ENCODE data around the gene HTRA2. TPM values are rescaled to one million over a fixed set of nuclear protein-coding genes. Genes with fewer than 3 reads are reported as not detected.
"Not testable (repeated sequence)": the region's sequence is repeated elsewhere in the genome, so short reads cannot be mapped to it uniquely, and the experiment has no call there.

Gene HTRA2
- polyA plus RNA-seq, 6 donors from 2014 or later, result 33.0 to 52.0 (median 44.7) TPM

GRCh38 chr2:74555610-74556103 is 25.9 kb downstream of the HTRA2 start:
- H3K27ac Mint-ChIP-seq, result peak overlapping the region; percentile 27 to 95 (median 82)
- DNase-seq (no peak), ATAC-seq (ENCODE audit: low read depth in 2 of 2) (no peak)
- peaks cover 0 to 9% (median 7%) of the 10 kb centered on the region in 3 donors for H3K27me3 Mint-ChIP-seq
- no peaks in the 10 kb centered on the region for H3K9me3 Mint-ChIP-seq
- no peaks in the 10 kb centered on the region for H3K36me3 Mint-ChIP-seq
- peaks cover 29 to 38% (median 35%) of the 10 kb centered on the region in 3 donors for H3K4me1 Mint-ChIP-seq
- H3K4me3 Mint-ChIP-seq, result peak overlapping the region; percentile 87 to 98 (median 94)

DNA sequence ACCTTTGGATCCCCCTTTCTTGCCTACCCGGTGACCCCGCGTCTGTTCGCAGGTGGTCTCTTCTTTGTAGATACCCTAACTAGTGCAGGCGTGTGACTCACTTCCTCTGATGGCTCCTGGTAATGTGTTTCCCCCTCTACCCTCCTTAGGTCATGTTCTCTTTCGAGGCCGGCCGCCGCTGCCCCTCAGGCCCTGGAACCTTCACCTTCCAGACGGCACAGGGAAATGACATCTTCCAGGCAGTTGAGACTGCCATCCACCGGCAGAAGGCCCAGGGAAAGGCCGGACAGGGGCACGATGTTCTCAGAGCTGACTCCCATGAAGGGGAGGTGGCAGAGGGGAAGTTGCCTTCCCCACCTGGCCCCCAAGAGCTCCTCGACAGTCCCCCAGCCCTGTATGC is 26.4 kb downstream of the HTRA2 start:
- DNase-seq, result no peak
- ATAC-seq (ENCODE audit: low read depth in 2 of 2), result no peak
- H3K4me1 Mint-ChIP-seq, result peaks cover 29 to 39% (median 35%) of the 10 kb centered on the region in 3 donors
- H3K9me3 Mint-ChIP-seq, result no peaks in the 10 kb centered on the region
- peak overlapping the region; percentile 72 to 97 (median 93) for H3K4me3 Mint-ChIP-seq
- peak overlapping the region in 4 of 6 donors; percentile 27 to 89 (median 84) for H3K27ac Mint-ChIP-seq
- no peaks in the 10 kb centered on the region for H3K36me3 Mint-ChIP-seq
- H3K27me3 Mint-ChIP-seq, result peaks cover 0 to 7% (median 6%) of the 10 kb centered on the region in 3 donors

- ATAC-seq (ENCODE audit: low read depth in 2 of 2) (no peak), DNase-seq (no peak)
- H3K4me1 Mint-ChIP-seq, result peaks cover 29 to 40% (median 35%) of the 10 kb centered on the region in 3 donors
- H3K36me3 Mint-ChIP-seq, result no peaks in the 10 kb centered on the region
- peaks cover 0 to 5% (median 0%) of the 10 kb centered on the region in 3 donors for H3K27me3 Mint-ChIP-seq
- H3K9me3 Mint-ChIP-seq, result no peaks in the 10 kb centered on the region
- H3K4me3 Mint-ChIP-seq, result peak overlapping the region in 5 of 8 donors; percentile 87 to 97 (median 93)
- H3K27ac Mint-ChIP-seq, result peak overlapping the region in 1 of 6 donors; percentile 69
Measured at GRCh38 chr2:74556831-74557370, 27.2 kb downstream of the HTRA2 start.

GRCh38 chr2:74558284-74559230 is 28.8 kb downstream of the HTRA2 start:
- H3K9me3 Mint-ChIP-seq, result no peaks in the 10 kb centered on the region
- DNase-seq (no peak), ATAC-seq (ENCODE audit: low read depth in 2 of 2) (no peak)
- peaks cover 22 to 37% (median 33%) of the 10 kb centered on the region in 3 donors for H3K4me1 Mint-ChIP-seq
- H3K27ac Mint-ChIP-seq, result peak overlapping the region in 2 of 6 donors; percentile 49 to 81
- peaks cover 0 to 10% (median 0%) of the 10 kb centered on the region in 3 donors for H3K27me3 Mint-ChIP-seq
- no peaks in the 10 kb centered on the region for H3K36me3 Mint-ChIP-seq
- peak overlapping the region in 1 of 8 donors; percentile 61 for H3K4me3 Mint-ChIP-seq

GRCh38 chr2:74559912-74560311 is 30.2 kb downstream of the HTRA2 start:
- H3K36me3 Mint-ChIP-seq, result no peaks in the 10 kb centered on the region
- H3K4me1 Mint-ChIP-seq, result peaks cover 16 to 33% (median 28%) of the 10 kb centered on the region in 3 donors
- DNase-seq (no peak), ATAC-seq (ENCODE audit: low read depth in 2 of 2) (no peak)
- peaks cover 0 to 10% (median 0%) of the 10 kb centered on the region in 3 donors for H3K27me3 Mint-ChIP-seq
- no peak overlapping the region for H3K27ac Mint-ChIP-seq
- no peaks in the 10 kb centered on the region for H3K9me3 Mint-ChIP-seq
- no peak overlapping the region for H3K4me3 Mint-ChIP-seq

DNA sequence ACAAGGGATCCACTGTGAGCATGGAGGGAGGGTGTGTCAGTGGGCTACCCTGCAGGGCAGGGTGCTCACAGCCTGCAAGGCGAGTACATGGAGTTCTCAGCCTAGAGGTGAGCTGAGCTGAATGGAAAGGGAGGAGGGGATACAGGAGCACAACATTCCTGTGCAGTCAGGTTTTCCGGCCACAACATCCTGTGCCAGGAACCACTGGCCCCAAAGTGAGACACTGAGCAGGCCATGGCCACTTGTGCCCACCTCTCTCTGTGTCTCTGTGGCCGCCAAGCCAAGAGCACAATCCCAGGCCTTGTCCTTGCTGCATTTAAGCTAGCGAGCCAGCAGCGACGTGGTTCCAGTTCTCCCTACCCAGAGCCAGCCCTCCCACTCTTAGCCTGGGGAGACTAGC is 30.9 kb downstream of the HTRA2 start:
- no peaks in the 10 kb centered on the region for H3K9me3 Mint-ChIP-seq
- no peaks in the 10 kb centered on the region for H3K36me3 Mint-ChIP-seq
- peaks cover 0 to 10% (median 0%) of the 10 kb centered on the region in 3 donors for H3K27me3 Mint-ChIP-seq
- no peak overlapping the region for H3K4me3 Mint-ChIP-seq
- H3K27ac Mint-ChIP-seq, result peak overlapping the region in 2 of 6 donors; percentile 12 to 91
- DNase-seq (no peak), ATAC-seq (ENCODE audit: low read depth in 2 of 2) (no peak)
- H3K4me1 Mint-ChIP-seq, result peaks cover 9 to 26% (median 21%) of the 10 kb centered on the region in 3 donors

GRCh38 chr2:74561022-74561421 is 31.3 kb downstream of the HTRA2 start:
- Mint-ChIP-seq H3K4me1 (peaks cover 8 to 22% (median 16%) of the 10 kb centered on the region in 3 donors), H3K27me3 (peaks cover 0 to 10% (median 0%) of the 10 kb centered on the region in 3 donors)
- not testable (repeated sequence) for H3K9me3 Mint-ChIP-seq; H3K36me3 Mint-ChIP-seq; H3K4me3 Mint-ChIP-seq; DNase-seq; H3K27ac Mint-ChIP-seq; ATAC-seq (ENCODE audit: low read depth in 2 of 2)

DNA sequence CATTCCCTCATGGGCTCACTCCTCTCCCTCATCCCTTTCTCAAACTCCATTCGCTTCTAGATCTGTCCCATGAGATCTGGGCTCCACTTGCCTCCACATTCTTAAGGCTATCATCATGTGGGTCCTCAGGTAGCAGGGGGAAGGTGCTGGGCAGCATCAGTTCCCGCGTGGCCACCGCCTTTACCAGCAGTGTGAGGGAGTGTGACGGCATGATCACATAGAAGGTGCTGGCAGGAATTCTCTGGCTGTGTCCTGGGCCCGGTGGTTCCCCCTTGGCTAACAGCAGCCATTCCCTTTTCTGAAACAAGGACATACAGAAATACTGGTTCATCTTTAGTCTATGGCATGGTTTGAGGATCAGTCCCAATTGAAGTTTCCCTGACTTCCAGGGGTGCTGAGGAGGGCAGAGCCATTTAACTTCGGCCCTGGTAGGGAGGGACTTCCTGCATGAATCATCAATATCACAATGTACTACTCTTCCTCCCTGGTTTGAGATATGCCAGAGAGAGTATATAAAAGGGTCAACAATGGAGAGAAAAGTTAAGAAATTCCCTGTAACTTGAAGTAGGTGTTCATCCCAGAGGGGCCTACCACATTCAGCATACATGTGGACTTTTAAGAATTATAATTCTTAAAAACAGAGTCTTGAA is 32.5 kb downstream of the HTRA2 start:
- H3K27ac Mint-ChIP-seq, result peak overlapping the region in 3 of 6 donors; percentile 13 to 82 (median 23)
- peaks cover 0 to 10% (median 4%) of the 10 kb centered on the region in 3 donors for H3K4me1 Mint-ChIP-seq
- no peaks in the 10 kb centered on the region for H3K36me3 Mint-ChIP-seq
- no peaks in the 10 kb centered on the region for H3K9me3 Mint-ChIP-seq
- H3K4me3 Mint-ChIP-seq, result peak overlapping the region in 1 of 8 donors; percentile 35
- no peak for ATAC-seq (ENCODE audit: low read depth in 2 of 2)
- DNase-seq, result no peak
- peaks cover 0 to 10% (median 0%) of the 10 kb centered on the region in 3 donors for H3K27me3 Mint-ChIP-seq

DNA sequence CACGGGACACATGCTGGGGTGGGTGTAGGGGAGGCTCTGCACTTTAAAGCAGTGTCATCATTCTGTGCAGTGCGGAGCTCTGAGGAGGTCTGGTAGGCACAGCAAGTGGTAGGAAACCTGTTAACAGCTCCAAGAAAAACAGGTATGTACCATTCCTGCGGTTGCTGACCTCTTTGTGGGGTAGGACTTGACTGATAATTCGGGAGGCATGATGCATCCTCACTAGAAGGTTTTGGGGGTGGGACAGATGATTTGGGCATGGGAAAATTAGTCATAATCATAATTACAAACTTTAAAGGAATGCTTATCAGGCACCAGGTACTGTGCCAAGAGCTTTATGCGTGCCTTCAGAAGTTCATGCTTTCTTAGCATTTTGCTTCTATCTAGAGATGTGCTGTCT is 34.5 kb downstream of the HTRA2 start:
- H3K4me1 Mint-ChIP-seq, result peaks cover 0 to 9% (median 8%) of the 10 kb centered on the region in 3 donors
- DNase-seq (no peak), ATAC-seq (ENCODE audit: low read depth in 2 of 2) (no peak)
- no peaks in the 10 kb centered on the region for H3K9me3 Mint-ChIP-seq
- H3K4me3 Mint-ChIP-seq, result peak overlapping the region in 1 of 8 donors; percentile 6
- H3K27ac Mint-ChIP-seq, result no peak overlapping the region
- H3K27me3 Mint-ChIP-seq, result peaks cover 0 to 10% (median 0%) of the 10 kb centered on the region in 3 donors
- no peaks in the 10 kb centered on the region for H3K36me3 Mint-ChIP-seq

DNA sequence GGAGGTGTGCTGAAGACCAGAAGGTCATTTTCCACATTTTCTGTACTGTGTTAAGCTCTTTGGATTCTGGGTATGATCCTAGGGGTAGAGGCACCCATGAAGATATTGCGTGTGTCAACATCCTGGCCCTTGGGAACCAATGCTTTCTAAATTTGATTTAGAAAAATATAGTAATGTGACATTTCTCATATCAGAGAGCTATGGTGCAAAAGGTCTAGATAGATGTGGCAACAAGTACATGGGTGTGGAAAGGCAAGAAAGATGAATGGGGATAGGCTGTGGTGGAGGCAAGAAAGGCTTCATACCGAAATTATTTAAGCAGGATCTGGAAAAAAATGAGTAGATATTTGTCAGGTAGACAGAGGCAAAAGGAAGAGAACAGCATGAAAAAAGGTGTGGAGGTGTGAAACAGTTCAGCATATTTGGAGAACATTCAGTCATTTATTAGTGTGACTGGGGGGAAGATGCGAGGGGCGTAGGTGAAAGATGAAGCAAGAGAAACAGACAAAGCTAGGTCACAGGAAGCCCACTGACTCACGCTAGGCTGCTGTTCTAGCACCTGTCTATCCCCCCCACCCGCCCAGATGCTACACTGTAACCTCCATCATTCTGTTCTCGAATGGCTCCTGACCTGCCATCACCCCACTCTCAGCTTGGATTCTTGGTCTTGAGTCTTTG is 36.5 kb downstream of the HTRA2 start:
- DNase-seq (no peak), ATAC-seq (ENCODE audit: low read depth in 2 of 2) (no peak)
- Mint-ChIP-seq H3K4me1 (peaks cover 6 to 10% (median 8%) of the 10 kb centered on the region in 3 donors), H3K27me3 (peaks cover 0 to 10% (median 0%) of the 10 kb centered on the region in 3 donors), H3K27ac (peak overlapping the region in 1 of 6 donors; percentile 25), H3K36me3 (no peaks in the 10 kb centered on the region), H3K4me3 (no peak overlapping the region), H3K9me3 (no peaks in the 10 kb centered on the region)

DNA sequence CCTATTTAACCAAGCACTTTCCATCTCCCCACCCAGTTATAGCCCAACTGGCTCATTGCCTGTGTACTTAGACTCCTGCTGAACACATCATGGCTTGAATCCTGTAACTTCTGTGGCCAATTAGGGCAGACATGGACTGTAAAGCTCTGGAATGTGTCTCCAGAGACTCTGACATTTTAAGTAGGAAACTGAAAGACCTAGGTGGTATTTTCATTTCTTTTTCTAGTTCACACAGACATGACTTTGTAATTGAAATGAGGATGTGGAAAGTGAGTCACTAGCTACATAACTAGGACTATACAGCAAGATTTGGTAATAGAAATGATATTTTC is 37.0 kb downstream of the HTRA2 start:
- Mint-ChIP-seq H3K4me1 (peaks cover 6 to 10% (median 8%) of the 10 kb centered on the region in 3 donors), H3K27me3 (peaks cover 0 to 7% (median 0%) of the 10 kb centered on the region in 3 donors), H3K36me3 (no peaks in the 10 kb centered on the region), H3K9me3 (no peaks in the 10 kb centered on the region), H3K4me3 (no peak overlapping the region), H3K27ac (no peak overlapping the region)
- no peak for ATAC-seq (ENCODE audit: low read depth in 2 of 2)
- no peak for DNase-seq

DNA sequence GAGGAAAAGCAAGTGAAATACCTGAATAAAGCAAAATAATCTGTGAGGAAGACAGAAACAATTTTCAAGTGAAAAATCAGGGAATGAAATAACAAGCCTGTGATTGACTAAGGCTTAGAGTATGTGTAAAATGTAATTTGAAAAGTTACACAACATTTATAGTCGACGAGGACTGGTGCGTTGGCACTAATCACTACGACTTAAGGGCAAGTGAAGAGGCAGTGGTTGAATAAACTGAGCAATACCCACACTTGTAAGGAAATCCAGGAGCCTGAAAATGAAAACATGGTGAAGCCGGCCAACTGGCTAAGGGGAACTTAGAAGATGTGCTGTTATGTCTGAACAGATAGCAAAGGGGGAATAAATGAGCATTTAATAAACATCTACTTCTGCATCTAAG is 38.1 kb downstream of the HTRA2 start:
- H3K4me1 Mint-ChIP-seq, result peaks cover 6 to 8% (median 7%) of the 10 kb centered on the region in 3 donors
- no peaks in the 10 kb centered on the region for H3K36me3 Mint-ChIP-seq
- H3K9me3 Mint-ChIP-seq, result no peaks in the 10 kb centered on the region
- H3K27me3 Mint-ChIP-seq, result no peaks in the 10 kb centered on the region
- H3K27ac Mint-ChIP-seq, result no peak overlapping the region
- ATAC-seq (ENCODE audit: low read depth in 2 of 2) (no peak), DNase-seq (no peak)
- H3K4me3 Mint-ChIP-seq, result no peak overlapping the region

DNA sequence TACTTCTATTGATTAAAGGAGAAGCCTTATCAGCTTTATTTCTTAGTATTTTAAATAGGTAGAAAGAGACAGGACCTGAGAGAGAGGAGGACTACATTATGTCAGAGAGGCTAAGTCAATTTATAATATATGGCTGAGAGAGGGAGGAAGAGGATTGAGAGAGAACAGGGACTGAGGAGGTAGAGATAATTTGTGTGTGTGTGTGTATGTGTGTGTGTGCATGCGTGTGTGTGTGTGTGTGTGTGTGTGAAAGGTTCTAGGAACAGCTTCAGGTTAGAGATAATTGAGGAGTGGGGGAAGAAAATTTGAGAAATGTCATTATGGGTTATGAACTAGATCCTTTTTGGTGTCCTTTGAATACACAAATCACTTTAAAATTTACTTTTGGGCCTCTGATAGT is 40.0 kb downstream of the HTRA2 start:
- Mint-ChIP-seq H3K4me3 (peak overlapping the region in 1 of 8 donors; percentile 49), H3K4me1 (peaks cover 18 to 21% (median 21%) of the 10 kb centered on the region in 3 donors), H3K27me3 (no peaks in the 10 kb centered on the region), H3K27ac (no peak overlapping the region), H3K9me3 (peaks cover 0 to 1% (median 0%) of the 10 kb centered on the region in 7 donors), H3K36me3 (no peaks in the 10 kb centered on the region)
- no peak for ATAC-seq (ENCODE audit: low read depth in 2 of 2)
- no peak for DNase-seq
